SHP77 treated with DMSO at 0.1 percent for 48 hours (cell line): ENCODE results near the gene ETFA.
"Not testable (repeated sequence)": the region's sequence is repeated elsewhere in the genome, so short reads cannot be mapped to it uniquely, and the experiment has no call there.

Experiments used
- DNase-seq: peaks from one replicate; lab custom pipeline; 2025; lab: John Stamatoyannopoulos, UW

ETFA gene

GRCh38 chr15:76324066-76324465 is 12.8 kb upstream of the ETFA start:
- no peak for DNase-seq

DNA sequence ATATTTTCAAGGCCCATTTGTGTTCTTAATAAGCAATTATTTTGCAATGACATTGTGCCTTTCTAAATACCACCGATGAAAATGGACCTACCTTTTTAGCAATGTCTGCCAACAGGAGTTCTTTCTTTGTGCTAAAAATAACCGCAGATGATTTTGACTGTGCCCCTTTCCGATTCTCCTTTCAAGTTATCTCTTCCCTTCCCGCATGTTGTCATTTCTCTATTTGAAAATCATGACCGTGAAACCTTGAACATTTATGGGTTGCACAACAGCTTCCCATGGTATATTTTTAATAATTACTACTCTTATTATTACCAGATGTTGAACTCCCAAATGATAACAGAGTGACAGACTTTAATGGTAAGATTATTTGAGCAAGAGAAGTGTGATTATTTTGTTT is 10.3 kb upstream of the ETFA start:
- no peak for DNase-seq

DNA sequence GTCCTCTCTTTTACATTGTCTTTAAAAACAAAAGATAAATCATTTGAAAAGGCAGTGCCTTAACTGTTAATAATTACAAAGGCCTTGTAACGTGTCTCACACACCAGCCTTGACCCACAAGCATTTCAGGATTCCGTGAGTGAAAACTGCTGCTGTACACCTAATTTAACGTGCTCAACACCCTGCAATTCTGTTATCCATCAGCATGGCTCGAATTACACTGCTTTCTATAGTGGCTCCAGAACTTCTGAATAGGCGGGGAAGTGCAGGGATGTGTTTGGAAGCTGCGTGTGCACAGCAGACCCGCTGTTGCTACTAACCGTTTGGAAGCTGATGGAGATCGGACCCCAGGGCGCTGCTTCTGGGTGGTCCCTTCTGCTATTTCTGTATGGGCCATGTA is 9.9 kb upstream of the ETFA start:
- DNase-seq = no peak

- no peak for DNase-seq
These were observed 8.7 kb upstream of the ETFA start for GRCh38 chr15:76320012-76320411.

GRCh38 chr15:76313731-76314130 is 2.5 kb upstream of the ETFA start:
- DNase-seq = no peak

DNA sequence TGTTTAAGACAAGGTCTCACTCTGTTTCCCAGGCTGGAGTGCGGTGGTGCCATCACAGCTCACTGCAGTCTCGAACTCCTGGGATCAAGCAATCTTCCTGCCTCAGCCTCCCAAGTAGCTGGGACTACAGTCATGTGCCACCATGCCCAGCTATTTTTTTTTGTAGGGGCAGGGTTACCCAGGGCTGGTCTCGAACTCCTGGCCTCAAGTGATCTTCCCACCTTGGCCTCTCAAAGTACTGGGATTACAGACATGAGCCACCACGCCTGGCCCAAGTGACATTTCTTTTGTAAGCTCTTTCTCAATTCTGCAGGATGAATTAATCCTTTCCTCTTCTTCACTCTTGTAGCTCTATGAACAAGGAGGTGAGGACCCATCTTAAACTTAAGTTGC is 1.9 kb upstream of the ETFA start:
- DNase-seq = not testable (repeated sequence)

DNA sequence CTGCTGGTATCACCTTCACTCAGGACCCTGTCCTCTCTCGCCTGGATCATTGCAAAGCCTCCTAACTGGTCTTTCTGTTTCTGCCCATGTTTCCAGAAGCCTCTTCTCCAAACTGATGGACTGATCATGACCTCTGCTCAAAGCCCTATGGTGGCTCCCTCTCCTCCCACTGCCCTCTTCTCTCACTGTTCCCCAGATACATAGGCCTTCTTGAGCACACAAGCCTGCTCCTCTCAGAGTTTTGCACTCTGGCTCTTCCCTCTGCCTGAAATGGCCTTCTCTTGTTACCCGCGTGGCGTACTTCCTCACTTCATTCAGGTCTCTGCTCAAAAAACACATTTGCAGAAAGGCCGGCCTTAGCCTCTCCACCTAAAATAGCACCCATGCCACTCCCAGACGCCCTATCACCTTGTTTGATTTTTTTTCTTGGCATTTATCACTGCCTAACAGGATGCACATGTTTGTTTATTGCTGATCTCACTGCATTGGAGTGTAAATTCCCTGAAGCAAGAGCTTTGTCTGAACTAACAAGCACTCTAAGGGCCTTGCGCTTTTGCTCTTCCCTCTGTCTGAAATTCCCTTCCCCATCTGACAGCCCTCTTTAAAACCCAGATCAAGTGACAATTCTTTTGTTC is 1.4 kb upstream of the ETFA start:
- DNase-seq = no peak

DNA sequence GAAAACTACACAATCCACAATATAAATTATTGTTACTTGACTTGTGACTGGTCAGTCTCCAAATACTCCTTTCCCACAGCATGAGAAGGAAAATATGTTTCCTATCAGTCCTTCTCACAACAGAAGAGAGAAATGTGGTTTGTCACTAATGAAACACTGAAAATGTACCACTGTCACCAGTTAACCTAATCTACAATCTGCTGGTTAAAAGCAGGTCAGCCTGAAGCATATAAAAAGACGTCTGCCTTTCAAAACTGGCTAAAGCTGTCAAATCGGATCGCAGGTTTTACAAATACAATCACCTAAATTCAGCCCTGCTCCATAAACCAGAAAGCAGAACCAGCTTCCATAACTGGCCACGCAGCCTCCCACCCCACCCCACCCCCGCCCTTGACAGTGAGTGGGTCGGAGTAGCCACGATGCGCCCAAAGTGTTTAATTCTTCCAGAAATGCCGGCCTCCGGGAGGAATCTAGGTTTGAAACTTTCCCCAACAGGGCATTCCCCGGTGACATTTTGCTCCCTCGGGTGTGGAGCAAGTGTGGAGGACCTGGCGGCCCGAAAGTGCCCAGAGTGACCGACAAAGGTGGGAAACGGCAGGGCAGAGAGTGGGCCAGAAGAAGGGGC is 682 bp downstream of the ETFA start:
- DNase-seq = no peak

DNA sequence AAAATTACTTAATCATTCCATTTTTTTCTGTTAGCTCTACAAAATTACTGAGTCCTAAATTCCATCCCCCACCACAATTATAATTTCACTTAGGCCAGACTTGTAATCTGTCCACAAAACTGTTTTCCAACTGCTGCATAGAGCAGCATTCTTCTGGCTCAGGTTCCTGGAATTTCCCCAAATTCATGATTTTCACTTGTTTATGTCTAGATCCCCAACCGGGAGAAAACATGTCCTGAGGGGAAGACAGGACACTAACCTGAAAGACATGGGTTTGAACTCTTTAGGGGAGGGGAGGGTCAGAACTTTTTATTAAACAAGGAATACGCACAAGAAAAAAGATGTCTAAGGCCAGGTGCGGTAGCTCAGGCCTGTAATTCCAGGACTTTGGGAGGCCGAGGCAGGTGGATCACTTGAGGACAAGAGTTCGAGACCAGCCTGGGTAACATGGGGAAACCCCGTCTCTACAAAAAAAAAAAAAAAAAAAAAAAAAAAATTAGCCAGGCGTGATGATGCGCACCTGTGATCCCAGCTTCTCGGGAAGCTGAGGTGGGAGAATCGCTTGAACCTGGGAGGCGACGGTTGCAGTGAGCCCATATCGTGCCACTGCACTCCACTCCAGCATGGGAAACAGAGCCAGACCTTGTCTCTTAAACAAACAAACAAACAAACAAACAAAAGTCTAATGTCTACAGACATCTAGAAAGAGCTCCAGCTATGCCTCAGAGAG is 1.5 kb downstream of the ETFA start:
- DNase-seq = no peak

DNA sequence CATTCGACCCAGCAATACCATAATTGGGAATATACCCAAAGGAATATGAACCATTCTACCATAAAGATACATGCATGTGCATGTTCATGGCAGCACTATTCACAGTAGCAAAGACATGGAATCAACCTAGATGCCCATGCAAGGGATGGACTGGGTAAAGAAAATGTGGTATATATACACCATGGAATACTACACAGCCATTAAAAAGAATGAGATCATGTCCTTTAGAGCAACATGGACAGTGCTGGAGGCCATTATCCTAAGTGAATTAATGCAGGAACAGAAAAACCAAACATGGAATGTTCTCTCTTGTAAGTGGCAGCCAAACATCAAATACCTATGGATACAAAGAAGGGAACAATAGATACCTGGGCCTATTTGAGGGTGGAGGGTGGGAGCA is 7.4 kb downstream of the ETFA start:
- no peak for DNase-seq

- no peak for DNase-seq
These were observed 11.5 kb downstream of the ETFA start for GRCh38 chr15:76299786-76300185.

- DNase-seq = no peak
These were observed 12.3 kb downstream of the ETFA start for GRCh38 chr15:76298986-76299385.

DNA sequence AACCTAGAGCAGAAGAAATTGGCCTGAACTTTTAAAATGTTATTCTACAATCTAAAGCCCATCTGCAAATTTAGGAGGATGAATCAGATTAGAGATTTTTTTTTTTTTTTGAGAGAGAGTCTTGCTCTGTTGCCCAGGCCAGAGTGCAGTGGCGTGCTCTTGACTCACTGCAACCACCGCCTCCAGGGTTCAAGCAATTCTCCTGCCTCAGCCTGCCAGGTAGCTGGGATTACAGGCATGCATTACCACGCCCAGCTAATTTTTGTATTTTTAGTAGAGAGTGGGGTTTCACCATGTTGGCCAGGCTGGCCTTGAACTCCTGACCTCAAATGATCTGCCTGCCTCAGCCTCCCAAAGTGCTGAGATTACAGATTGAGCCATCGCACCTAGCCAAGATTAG is 13.3 kb downstream of the ETFA start:
- DNase-seq = not testable (repeated sequence)

DNA sequence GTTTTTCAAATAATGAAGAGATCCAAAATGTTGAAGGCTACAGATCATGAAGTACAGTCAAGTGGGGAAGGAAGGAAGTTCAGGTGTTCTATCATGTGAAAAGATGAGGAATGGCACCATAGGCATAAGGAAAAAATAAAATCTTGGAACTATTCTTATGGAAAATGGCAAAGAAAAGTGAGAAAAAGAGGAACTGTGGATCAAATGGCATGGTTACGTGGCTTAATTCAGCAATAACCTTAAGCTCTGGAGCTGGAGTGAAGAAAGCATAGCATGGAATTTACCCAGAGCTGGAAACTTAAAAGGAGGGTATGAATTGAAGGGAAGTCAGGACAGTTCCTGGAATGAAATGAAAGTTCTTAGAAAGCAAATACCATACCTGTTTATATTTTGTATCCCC is 14.4 kb downstream of the ETFA start:
- no peak for DNase-seq

DNA sequence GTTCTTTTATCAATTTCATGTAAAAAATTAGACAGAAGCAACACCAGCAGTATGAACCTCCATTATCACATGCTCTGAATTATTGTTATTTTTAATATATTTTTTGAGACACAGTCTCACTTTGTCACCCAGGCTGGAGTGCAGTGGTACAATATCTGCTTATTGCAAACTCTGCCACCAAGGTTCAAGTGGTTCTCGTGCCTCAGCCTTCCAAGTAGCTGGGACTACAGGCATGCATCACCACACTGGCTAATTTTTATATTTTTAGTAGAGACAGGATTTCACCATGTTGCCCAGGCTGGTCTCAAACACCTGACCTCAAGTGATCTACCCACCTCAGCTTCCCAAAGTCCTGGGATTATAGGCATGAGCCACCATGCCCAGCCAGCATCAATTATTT is 16.8 kb downstream of the ETFA start:
- DNase-seq = not testable (repeated sequence)

- no peak for DNase-seq
These were observed 17.9 kb downstream of the ETFA start for GRCh38 chr15:76293361-76293760.

DNA sequence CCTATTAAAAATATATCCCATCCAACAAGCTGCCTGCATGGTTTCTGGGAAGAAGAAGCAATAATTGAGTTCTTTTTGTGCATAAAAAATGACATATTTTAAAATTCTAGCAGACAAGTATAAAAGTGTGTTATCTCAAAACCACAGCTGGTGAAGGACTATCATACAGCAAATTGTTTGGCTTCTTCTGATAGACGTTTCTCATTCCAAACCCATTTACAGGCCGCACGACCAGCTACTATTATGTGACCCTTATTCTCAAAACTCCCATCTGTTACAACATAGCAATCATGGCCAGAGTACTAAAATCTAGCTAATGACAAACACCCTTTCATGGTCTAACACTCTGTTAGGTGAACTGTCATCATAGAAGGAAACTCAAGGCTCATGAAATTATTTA is 21.7 kb downstream of the ETFA start:
- DNase-seq = no peak

DNA sequence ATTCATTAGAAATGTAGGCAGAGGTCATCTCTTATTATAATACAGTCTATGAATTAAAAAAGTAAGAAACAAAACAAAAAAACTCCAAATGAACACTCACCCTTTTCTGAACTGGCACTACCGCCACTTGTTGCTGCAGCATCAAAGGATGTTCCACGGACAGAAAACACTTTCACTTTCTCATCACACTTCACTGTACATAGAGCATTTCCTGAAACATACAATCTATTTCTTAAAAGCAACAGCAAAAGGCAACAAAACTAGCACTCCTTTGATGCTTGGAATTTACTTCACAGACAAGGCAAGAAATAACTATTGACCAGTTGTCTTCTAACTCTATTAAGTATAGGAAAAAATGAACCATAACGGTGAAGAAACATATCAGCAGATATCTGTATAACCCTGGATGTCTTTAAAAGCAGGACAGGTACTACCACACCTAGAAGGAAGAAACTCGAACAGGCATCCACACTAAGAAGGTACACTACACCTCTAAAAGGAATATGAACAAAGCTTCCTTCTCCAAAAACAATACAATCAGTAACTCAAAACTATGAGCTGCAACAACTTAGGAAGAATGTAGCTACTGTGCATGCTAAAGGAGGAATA is 24.9 kb downstream of the ETFA start:
- DNase-seq = no peak

- no peak for DNase-seq
These were observed 25.9 kb downstream of the ETFA start for GRCh38 chr15:76285241-76285825.

DNA sequence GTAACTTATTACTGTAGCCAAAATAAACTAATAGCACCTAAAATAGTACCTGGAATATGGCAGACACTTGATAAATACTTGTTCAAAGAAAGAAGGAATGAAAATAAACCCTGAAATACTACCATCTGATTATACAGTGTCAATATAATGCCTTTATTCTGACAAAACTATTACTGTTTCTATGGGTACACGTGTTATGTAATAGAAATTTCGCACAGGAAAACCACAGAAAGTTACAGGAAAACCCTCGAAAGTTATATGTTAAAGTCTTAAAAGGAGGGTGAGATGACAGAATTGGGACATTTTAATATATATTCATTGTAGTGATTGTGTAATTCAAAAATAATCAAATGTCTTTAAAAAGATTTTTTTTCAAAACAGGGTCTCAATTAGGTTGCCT is 28.8 kb downstream of the ETFA start:
- no peak for DNase-seq

DNA sequence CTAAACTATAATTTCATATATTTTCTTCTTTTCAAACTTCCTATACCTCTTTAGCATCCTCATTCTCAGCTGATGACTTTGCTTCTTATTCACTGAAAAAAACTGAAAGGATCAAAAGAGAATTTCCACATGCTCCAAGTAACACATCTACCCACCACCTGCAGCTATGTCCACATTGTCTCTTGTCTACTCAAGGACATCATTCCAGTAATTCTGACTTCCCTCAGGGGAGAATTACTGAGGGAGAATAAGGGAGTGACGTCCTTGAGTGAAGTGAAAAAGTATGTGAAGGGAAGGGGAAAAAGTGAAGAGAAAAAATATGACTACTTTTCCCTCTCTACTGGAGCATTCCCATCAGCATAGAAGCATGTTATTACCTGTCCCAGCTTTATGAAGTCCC is 32.6 kb downstream of the ETFA start:
- DNase-seq = no peak

- DNase-seq = no peak
These were observed 36.4 kb downstream of the ETFA start for GRCh38 chr15:76274821-76275220.

DNA sequence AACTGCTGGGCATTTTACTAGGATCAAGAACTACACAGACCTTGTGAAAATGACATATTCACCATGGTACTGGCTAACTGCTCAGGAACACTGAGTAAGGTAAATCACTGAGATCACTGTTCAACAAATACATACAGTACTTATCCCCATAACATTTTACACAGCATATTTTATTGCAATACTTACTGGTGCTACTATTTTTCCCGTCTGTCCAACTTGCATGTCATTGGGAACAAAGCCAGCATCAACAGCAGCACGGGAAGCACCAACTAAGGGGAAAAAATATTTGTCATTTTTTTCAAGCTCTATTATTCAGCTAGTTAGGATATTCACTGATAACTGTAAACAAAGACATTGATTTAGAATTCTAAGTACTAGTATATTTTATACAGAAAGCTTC is 37.0 kb downstream of the ETFA start:
- no peak for DNase-seq
